GM21528 (cell line): ENCODE measurements around the gene ZACN.
"Not testable (repeated sequence)": the region's sequence is repeated elsewhere in the genome, so short reads cannot be mapped to it uniquely, and the experiment has no call there.

ENCODE experiments used
- ATAC-seq: cut with Tn5 transposase; IDR thresholded peaks from one replicate; pipeline ENCODE4 v1.9.1; 2021; ENCODE audit warnings: mild to moderate bottlenecking, moderate library complexity; ENCODE audit not compliant: unreplicated experiment, low FRiP score

Gene ZACN

DNA sequence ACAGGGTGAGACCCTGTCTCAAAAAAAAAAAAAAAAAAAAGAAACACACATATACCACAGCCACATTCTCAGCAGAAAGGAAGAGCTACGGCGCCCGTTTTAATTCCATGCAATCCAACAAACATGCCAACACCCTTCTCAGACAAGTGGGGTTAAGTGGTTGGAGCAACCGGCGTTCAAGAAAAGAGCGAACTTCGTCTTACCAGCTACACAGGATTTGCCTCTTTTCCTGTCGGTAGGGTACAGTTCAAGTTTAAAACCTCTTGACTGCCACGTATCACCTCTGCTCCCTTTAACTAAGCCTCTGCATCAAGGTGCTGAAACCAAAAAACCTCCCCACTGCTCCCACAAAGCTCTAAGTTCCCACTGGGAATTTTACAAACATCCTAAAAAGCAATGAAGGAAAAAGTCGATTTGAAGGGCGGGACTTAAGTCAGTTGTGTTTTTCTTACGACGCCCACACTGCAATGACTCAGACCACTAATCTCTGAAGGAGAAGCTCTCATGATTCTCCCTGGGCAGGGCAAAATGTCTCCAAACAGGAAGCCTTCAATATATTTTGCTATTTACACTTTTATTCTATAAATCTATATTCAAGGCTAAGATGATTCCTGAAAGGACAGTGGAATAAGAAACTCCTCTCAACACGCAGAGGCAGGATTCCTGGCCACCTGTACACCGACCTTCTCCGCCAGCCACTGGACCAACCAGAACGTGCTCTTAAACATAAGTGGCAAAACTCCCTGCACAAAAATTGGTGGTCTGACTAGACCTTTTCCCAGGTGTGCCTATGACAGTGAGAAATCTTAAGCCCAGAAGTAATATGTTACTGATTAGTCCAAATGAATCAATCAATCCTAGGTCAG is 25.5 kb upstream of the ZACN start:
- ATAC-seq = no peak

DNA sequence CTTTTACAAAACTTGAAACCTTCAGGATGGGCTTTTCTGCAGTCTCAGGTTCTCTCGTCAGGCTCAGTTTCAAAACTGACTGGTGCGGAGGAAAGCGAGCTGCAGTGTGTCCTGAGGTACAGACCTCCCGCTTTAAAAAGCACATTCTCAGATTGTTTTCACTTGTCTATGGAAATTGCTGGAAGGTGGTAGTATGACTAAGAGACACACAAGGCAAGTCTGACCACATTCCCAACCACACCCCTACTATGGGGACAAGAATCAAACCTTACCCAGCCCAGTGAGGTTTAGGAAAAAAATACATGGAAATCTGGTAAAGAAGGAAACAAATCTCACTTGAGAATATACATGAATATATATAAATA is 24.9 kb upstream of the ZACN start:
- no peak for ATAC-seq

- no peak for ATAC-seq
Measured at GRCh38 chr17:76056882-76057281, 22.1 kb upstream of the ZACN start.

GRCh38 chr17:76058264-76058663 is 20.7 kb upstream of the ZACN start:
- ATAC-seq = not testable (repeated sequence)

DNA sequence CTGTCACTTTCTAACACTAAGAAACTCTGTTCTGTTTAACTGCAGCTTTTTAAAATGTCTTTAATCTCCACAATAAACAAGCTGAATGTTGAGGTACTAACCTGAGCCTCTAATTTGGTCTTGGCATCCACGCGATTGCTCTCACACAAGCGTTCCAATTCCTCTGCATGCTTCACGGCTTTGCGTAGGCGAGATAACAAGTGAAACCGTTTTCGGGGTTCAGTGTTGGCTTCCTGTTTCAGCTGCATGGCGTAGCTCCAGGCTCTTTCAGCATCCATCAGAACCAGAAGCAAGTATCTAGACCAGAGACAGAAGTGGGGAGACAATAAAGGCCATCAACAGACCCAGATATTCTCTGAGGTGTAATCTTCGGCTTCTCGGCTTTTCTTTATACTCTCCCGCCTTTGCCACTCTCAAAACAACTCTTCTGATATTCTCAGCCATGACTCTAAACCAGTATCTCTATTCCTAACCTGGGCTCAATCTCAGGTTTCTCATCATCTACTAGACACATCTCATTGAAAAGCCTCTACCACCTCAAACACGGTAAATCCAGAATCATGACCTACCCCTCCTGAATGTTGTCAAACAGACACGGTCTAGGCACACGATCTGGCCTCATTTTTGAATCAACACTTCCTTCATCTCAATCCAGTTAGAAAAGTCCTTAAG is 15.0 kb upstream of the ZACN start:
- ATAC-seq = no peak

- ATAC-seq = no peak
Measured at GRCh38 chr17:76065775-76066174, 13.2 kb upstream of the ZACN start.

DNA sequence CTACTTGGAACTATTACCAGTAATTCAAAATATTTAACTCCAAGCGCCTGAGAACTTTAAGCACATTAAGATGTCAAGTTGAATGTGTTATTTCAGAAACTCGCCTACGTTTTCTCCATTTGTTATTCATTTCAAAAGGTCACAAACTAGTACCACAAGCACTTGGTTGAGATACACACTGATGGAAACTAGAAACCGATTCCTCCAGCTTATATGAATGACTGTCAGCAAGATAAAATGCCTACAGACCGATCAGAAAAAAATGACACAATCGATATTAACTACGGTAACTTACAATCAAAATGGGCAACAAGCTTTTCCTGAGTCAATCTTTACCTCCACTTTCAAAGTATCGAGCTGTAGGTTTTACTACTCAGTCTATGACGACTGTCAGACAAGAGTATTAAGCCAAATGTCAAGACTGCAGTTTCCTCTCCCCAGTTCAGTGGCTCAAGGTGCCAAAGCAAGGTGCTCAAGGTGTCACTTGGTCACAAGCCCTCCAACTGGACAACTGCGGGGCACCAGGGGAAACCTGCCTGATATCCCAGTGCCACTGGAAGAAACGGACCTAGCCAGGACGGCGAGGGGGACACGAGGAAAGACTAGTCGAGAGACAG is 7.3 kb upstream of the ZACN start:
- ATAC-seq = no peak

- ATAC-seq = peak; percentile 84
Measured at GRCh38 chr17:76072148-76072858, 6.7 kb upstream of the ZACN start, which contains the start of gene SRP68. SRP68 (minus strand) TSS chr17:76072517; CDS start chr17:76072491, 26 bp downstream.

GRCh38 chr17:76074390-76075363 is 4.3 kb upstream of the ZACN start, which contains the start of gene GALR2:
GALR2 (plus strand) TSS chr17:76074781; CDS start chr17:76074884, 103 bp downstream.
- ATAC-seq = no peak

- no peak for ATAC-seq
Measured at GRCh38 chr17:76075364-76076145, 3.4 kb upstream of the ZACN start.

DNA sequence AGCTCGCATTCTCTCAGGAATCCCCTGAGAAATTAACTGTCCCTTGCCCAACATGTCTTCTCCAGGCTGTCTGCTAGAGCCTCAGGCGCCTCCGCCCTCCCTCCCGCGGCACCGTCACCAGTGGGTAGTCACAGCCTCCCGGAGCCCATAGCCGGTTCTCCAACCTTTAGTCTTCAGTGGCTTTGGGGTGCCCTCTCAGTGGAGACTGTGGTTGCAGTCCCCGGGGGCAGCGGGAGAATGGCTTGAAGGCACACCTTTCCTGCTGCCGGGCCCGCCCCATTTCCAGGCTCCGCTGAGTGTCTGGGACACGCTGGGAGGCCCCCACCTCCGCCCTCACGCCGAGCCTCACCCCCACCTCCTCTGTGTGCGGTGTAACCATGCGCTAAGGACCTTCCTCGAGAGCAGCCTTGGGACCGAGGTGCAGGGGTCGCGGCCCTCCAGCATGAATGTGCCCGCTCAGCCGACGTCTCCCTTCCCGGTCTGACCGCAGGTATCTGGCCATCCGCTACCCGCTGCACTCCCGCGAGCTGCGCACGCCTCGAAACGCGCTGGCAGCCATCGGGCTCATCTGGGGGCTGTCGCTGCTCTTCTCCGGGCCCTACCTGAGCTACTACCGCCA is 2.7 kb upstream of the ZACN start:
- ATAC-seq = no peak

DNA sequence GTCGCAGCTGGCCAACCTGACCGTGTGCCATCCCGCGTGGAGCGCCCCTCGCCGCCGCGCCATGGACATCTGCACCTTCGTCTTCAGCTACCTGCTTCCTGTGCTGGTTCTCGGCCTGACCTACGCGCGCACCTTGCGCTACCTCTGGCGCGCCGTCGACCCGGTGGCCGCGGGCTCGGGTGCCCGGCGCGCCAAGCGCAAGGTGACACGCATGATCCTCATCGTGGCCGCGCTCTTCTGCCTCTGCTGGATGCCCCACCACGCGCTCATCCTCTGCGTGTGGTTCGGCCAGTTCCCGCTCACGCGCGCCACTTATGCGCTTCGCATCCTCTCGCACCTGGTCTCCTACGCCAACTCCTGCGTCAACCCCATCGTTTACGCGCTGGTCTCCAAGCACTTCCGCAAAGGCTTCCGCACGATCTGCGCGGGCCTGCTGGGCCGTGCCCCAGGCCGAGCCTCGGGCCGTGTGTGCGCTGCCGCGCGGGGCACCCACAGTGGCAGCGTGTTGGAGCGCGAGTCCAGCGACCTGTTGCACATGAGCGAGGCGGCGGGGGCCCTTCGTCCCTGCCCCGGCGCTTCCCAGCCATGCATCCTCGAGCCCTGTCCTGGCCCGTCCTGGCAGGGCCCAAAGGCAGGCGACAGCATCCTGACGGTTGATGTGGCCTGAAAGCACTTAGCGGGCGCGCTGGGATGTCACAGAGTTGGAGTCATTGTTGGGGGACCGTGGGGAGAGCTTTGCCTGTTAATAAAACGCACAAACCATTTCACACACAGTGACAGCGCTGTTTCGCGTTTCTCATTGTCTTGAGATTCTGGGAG is 2.0 kb upstream of the ZACN start:
- no peak for ATAC-seq

DNA sequence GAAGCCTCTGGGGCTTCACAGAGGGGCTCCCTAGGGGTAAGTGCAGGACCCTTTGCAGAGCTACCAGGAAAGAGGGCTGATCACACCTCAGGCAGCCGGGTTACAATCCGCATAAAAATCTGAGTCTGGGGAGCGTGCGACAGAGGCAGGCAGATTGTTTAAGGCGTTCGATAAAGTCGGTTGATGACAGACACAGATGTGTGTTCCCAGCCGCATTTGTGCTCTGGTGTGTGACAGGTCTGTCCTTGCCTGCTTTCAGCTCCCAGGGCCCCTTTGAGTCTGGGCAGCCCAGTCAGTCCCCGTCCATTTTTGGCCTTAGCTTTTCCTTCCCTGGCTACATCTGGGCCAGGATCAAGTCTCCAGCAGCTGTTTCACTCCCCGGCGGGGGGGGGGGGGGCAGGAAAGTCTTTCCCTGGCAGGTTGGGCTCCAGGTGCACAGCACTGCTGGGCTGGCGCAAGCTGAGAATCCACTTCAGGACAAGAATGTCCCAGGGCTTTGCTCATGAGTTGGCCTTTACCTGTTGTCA is 1.3 kb upstream of the ZACN start:
- ATAC-seq = no peak

GRCh38 chr17:76078370-76078769 is 612 bp upstream of the ZACN start:
- ATAC-seq = not testable (repeated sequence)

- no peak for ATAC-seq
Measured at GRCh38 chr17:76079535-76079955, 563 bp downstream of the ZACN start.

DNA sequence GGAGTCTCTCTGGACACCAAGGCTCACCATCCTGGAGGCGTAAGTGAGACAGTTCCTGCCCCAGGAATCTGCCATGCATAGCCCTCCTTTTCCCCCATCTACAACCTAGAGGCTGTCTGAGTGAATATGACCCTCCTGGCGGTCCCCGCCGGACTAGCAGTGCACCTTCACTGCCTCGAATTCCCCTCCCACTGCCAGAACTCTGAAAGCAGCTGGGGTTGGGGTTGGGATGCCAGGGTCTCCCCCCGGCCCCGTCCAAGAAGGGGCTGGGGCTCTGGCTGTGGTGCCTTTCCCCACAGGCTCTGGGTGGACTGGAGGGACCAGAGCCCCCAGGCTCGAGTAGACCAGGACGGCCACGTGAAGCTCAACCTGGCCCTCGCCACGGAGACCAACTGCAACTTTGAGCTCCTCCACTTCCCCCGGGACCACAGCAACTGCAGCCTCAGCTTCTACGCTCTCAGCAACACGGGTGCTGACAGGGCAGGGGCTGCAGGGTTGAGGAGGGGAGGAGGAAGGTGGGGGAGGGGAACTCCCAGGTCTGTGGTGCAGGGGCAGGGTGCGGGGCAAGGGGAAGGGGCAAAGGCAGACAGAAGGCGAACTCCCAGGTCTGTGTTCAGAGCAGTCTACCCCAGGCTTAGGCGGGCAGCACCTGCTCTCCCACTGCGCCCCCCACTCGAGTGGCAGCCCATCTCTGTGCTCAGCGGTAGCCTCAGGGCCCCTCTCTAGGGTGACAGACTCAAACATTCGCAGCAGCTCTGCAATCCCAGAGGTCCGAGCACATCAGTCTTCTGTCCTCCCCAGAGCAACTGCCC is 1.2 kb downstream of the ZACN start:
- ATAC-seq = no peak
